HEK293 (cell line): ENCODE results near the gene HOTAIR.

Experiments used
- ELK4 ChIP-seq: IDR thresholded peaks from 2 replicates; pipeline ENCODE4 v1.6.1; 2011; ENCODE audit warnings: mild to moderate bottlenecking, low read depth, low read length, borderline replicate concordance
- GLI4 ChIP-seq: fragments of 450-650 bp; formaldehyde crosslinking; IDR thresholded peaks from 2 replicates; pipeline ENCODE4 v1.5.1; 2016; ENCODE audit warnings: missing biosample characterization, missing genetic modification characterization
- GLIS1 ChIP-seq: fragments of 450-650 bp; formaldehyde crosslinking; IDR thresholded peaks from 2 replicates; pipeline ENCODE4 v1.5.1; 2016; ENCODE audit warnings: missing biosample characterization, missing genetic modification characterization
- HOXC10 ChIP-seq: sonication (generic); formaldehyde crosslinking; IDR thresholded peaks from 2 replicates; pipeline ENCODE4 v1.8.1; 2023; ENCODE audit warnings: mild to moderate bottlenecking, missing genetic modification reagents
- HOXD13 ChIP-seq: sonication (generic); formaldehyde crosslinking; IDR thresholded peaks from 2 replicates; pipeline ENCODE4 v1.8.0; 2022; ENCODE audit warnings: missing genetic modification reagents, borderline replicate concordance
- INSM2 ChIP-seq: fragments of 450-650 bp; formaldehyde crosslinking; IDR thresholded peaks from 2 replicates; pipeline ENCODE4 v1.5.1; 2016; ENCODE audit warnings: missing biosample characterization, missing genetic modification characterization
- MEIS1 ChIP-seq: sonication (generic); formaldehyde crosslinking; IDR thresholded peaks from 2 replicates; pipeline ENCODE4 v1.8.1; 2022; ENCODE audit warnings: missing genetic modification reagents, mild to moderate bottlenecking, borderline replicate concordance
- SCRT2 ChIP-seq: fragments of 450-650 bp; formaldehyde crosslinking; IDR thresholded peaks from 2 replicates; pipeline ENCODE4 v1.5.1; 2016; ENCODE audit warnings: missing biosample characterization, missing genetic modification characterization
- ZBTB10 ChIP-seq: fragments of 450-650 bp; formaldehyde crosslinking; IDR thresholded peaks from 2 replicates; pipeline ENCODE4 v1.5.1; 2016; ENCODE audit warnings: missing biosample characterization, missing genetic modification characterization
- ZIC2 ChIP-seq: fragments of 450-650 bp; formaldehyde crosslinking; IDR thresholded peaks from 2 replicates; pipeline ENCODE4 v1.5.1; 2016; ENCODE audit warnings: missing biosample characterization, missing genetic modification characterization
- ZNF146 ChIP-seq: fragments of 450-650 bp; formaldehyde crosslinking; IDR thresholded peaks from 2 replicates; pipeline ENCODE4 v1.5.1; 2016; ENCODE audit warnings: missing biosample characterization, missing genetic modification characterization
- ZNF184 ChIP-seq: fragments of 450-650 bp; IDR thresholded peaks from 2 replicates; pipeline ENCODE4 v1.5.1; 2018; ENCODE audit warnings: missing biosample characterization, mild to moderate bottlenecking, missing genetic modification characterization
- ZNF202 ChIP-seq: fragments of 450-650 bp; formaldehyde crosslinking; IDR thresholded peaks from 2 replicates; pipeline ENCODE4 v1.5.1; 2016; ENCODE audit warnings: missing biosample characterization, missing genetic modification characterization, borderline replicate concordance
- ZNF223 ChIP-seq: fragments of 450-650 bp; formaldehyde crosslinking; IDR thresholded peaks from 2 replicates; pipeline ENCODE4 v1.5.1; 2016; ENCODE audit warnings: missing biosample characterization, missing genetic modification characterization
- ZNF23 ChIP-seq: fragments of 450-650 bp; formaldehyde crosslinking; IDR thresholded peaks from 2 replicates; pipeline ENCODE4 v1.5.1; 2016; ENCODE audit warnings: missing biosample characterization, missing genetic modification characterization, borderline replicate concordance
- ZNF335 ChIP-seq: fragments of 450-650 bp; formaldehyde crosslinking; conservative IDR thresholded peaks from 2 replicates; pipeline ENCODE4 v1.5.1; 2016; ENCODE audit warnings: missing biosample characterization, missing genetic modification characterization
- ZNF366 ChIP-seq: fragments of 450-650 bp; formaldehyde crosslinking; conservative IDR thresholded peaks from 2 replicates; pipeline ENCODE4 v1.5.1; 2016; ENCODE audit warnings: missing biosample characterization, missing genetic modification characterization
- ZNF426 ChIP-seq: fragments of 450-650 bp; formaldehyde crosslinking; IDR thresholded peaks from 2 replicates; pipeline ENCODE4 v1.5.1; 2017; ENCODE audit warnings: missing biosample characterization, missing genetic modification characterization, mild to moderate bottlenecking, inconsistent platforms, moderate library complexity
- ZNF433 ChIP-seq: fragments of 450-650 bp; formaldehyde crosslinking; IDR thresholded peaks from 2 replicates; pipeline ENCODE4 v1.5.1; 2016; ENCODE audit warnings: missing biosample characterization, missing genetic modification characterization, low read depth
- ZNF510 ChIP-seq: fragments of 450-650 bp; formaldehyde crosslinking; IDR thresholded peaks from 2 replicates; pipeline ENCODE4 v1.5.1; 2018; ENCODE audit warnings: mild to moderate bottlenecking, missing genetic modification characterization, missing biosample characterization; ENCODE audit not compliant: insufficient replicate concordance
- ZNF629 ChIP-seq: fragments of 450-650 bp; formaldehyde crosslinking; IDR thresholded peaks from 2 replicates; pipeline ENCODE4 v1.5.1; 2017; ENCODE audit warnings: missing biosample characterization, missing genetic modification characterization
- ZNF701 ChIP-seq: fragments of 450-650 bp; formaldehyde crosslinking; IDR thresholded peaks from 2 replicates; pipeline ENCODE4 v1.5.1; 2016; ENCODE audit warnings: missing biosample characterization, missing genetic modification characterization
- ZNF776 ChIP-seq: fragments of 450-650 bp; formaldehyde crosslinking; IDR thresholded peaks from 2 replicates; pipeline ENCODE4 v1.5.0; 2017; ENCODE audit warnings: missing biosample characterization, missing genetic modification characterization, borderline replicate concordance
- ZNF843 ChIP-seq: fragments of 450-650 bp; formaldehyde crosslinking; IDR thresholded peaks from 2 replicates; pipeline ENCODE4 v1.5.1; 2016; ENCODE audit warnings: missing biosample characterization, missing genetic modification characterization
- ZSCAN18 ChIP-seq: fragments of 450-650 bp; formaldehyde crosslinking; IDR thresholded peaks from 2 replicates; pipeline ENCODE4 v1.5.1; 2016; ENCODE audit warnings: missing biosample characterization, missing genetic modification characterization
- TF ChIP-seq, protein P1 (sequence below): fragments of 450-650 bp; formaldehyde crosslinking; IDR thresholded peaks from 2 replicates; pipeline ENCODE4 v1.5.1; 2016; ENCODE audit warnings: missing biosample characterization, missing genetic modification characterization
- TF ChIP-seq, protein P2 (sequence below): fragments of 450-650 bp; formaldehyde crosslinking; IDR thresholded peaks from 2 replicates; pipeline ENCODE4 v1.5.1; 2016; ENCODE audit warnings: missing biosample characterization, missing genetic modification characterization
- TF ChIP-seq, protein P3 (sequence below): fragments of 450-650 bp; formaldehyde crosslinking; IDR thresholded peaks from 2 replicates; pipeline ENCODE4 v1.5.1; 2016; ENCODE audit warnings: missing biosample characterization, missing genetic modification characterization, low read depth

Gene HOTAIR

DNA sequence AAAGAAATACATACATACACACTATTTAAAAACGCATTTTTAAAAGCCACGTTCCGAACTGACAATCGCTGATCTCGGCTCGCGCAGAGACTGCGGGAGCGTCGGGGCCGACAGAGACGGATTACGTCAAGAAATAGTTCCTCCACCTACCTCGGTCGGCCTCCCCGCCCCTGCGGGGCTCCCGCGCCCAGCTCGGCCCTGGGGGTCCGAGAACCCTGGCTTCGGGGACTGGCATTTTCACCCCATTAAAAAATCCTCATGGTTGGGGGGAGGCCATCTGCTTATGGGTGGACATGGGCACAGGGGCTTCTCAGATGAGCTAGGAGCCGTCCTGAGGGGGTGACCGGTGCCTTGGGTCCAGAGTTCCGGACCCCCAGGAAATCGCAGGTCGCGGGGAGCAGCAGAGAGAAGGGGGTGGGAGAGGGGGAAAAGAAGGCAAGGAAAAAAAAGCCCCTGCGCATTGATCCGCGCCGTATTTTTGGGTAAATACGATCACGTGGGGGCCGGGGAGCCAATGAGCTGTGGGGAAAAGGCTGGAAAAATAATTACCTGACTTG, 24.9 kb upstream of the HOTAIR start (continued):
- TF ChIP-seq ZNF776 (tag by site-specific recombination) (no peak), ZNF23 (tag by site-specific recombination) (no peak), ZNF426 (tag by site-specific recombination) (no peak), HOXC10 (CRISPR knock-in tag) (no peak), ZNF223 (tag by site-specific recombination) (no peak), ZNF184 (tag by site-specific recombination) (no peak), MEIS1 (CRISPR knock-in tag) (no peak), INSM2 (tag by site-specific recombination) (0 out of 2 replicates have a peak, but pooled peaks have one; percentile 27), ZNF629 (tag by site-specific recombination) (peak; percentile 77), ZNF146 (peak; percentile 41), HOXD13 (CRISPR knock-in tag) (no peak), ZNF366 (tag by site-specific recombination) (peak; percentile 72; the same call in 1 of the 2 replicates), ZNF433 (tag by site-specific recombination) (no peak), ZNF202 (tag by site-specific recombination) (no peak), ELK4 (no peak), ZNF335 (tag by site-specific recombination) (no peak; the same call in 1 of the 2 replicates), SCRT2 (tag by site-specific recombination) (no peak), ZNF701 (tag by site-specific recombination) (no peak), ZNF510 (tag by site-specific recombination) (no peak), GLI4 (tag by site-specific recombination) (no peak), ZIC2 (tag by site-specific recombination) (peak; percentile 78), ZSCAN18 (no peak), ZBTB10 (peak; percentile 99), ZNF843 (tag by site-specific recombination) (no peak), GLIS1 (tag by site-specific recombination) (peak; percentile 91)
- TF ChIP-seq, protein P1, sequence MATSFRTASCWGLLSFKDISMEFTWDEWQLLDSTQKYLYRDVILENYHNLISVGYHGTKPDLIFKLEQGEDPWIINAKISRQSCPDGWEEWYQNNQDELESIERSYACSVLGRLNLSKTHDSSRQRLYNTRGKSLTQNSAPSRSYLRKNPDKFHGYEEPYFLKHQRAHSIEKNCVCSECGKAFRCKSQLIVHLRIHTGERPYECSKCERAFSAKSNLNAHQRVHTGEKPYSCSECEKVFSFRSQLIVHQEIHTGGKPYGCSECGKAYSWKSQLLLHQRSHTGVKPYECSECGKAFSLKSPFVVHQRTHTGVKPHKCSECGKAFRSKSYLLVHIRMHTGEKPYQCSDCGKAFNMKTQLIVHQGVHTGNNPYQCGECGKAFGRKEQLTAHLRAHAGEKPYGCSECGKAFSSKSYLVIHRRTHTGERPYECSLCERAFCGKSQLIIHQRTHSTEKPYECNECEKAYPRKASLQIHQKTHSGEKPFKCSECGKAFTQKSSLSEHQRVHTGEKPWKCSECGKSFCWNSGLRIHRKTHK (tag by site-specific recombination), result no peak
- TF ChIP-seq, protein P2, sequence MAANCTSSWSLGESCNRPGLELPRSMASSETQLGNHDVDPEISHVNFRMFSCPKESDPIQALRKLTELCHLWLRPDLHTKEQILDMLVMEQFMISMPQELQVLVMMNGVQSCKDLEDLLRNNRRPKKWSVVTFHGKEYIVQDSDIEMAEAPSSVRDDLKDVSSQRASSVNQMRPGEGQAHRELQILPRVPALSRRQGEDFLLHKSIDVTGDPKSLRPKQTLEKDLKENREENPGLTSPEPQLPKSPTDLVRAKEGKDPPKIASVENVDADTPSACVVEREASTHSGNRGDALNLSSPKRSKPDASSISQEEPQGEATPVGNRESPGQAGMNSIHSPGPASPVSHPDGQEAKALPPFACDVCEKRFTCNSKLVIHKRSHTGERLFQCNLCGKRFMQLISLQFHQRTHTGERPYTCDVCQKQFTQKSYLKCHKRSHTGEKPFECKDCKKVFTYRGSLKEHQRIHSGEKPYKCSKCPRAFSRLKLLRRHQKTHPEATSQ, result peak; percentile 80; the same call in 1 of the 2 replicates
- TF ChIP-seq, protein P3, sequence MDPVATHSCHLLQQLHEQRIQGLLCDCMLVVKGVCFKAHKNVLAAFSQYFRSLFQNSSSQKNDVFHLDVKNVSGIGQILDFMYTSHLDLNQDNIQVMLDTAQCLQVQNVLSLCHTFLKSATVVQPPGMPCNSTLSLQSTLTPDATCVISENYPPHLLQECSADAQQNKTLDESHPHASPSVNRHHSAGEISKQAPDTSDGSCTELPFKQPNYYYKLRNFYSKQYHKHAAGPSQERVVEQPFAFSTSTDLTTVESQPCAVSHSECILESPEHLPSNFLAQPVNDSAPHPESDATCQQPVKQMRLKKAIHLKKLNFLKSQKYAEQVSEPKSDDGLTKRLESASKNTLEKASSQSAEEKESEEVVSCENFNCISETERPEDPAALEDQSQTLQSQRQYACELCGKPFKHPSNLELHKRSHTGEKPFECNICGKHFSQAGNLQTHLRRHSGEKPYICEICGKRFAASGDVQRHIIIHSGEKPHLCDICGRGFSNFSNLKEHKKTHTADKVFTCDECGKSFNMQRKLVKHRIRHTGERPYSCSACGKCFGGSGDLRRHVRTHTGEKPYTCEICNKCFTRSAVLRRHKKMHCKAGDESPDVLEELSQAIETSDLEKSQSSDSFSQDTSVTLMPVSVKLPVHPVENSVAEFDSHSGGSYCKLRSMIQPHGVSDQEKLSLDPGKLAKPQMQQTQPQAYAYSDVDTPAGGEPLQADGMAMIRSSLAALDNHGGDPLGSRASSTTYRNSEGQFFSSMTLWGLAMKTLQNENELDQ (tag by site-specific recombination), result no peak
